Measurements from ENCODE around the gene LRBA. TPM values are rescaled to one million over a fixed set of nuclear protein-coding genes. Genes with fewer than 3 reads are reported as not detected.
A peak's percentile ranks its signal among the peaks of the same experiment; 100 is the strongest.

LRBA gene
- polyA plus RNA-seq, 3 donors from 2014 or later: 18.1 to 25.3 (median 19.6) TPM

DNA sequence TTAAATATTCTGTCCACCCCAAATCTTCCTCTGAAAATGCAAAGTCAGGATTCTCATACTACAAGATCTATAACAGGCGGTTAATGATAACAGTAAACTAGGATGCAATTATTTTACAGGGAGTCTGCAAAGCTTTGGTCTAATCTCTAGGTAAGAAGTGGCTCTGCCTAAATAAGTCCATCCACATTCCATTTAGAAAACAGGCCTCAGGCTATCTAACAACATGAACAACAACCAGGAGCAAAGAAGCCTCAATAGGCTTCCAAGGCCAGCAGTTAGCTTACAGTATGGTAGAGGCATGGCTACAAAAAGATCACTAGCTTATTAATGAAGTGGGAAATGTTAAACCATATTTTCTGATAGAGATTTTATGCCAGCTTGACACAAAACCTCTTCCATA lies 426.8 kb downstream of the LRBA start:
- Mint-ChIP-seq H3K9me3 (no peaks in the 10 kb centered on the region), H3K36me3 (peaks cover 17 to 37% (median 20%) of the 10 kb centered on the region in 3 donors), H3K27ac (no peak overlapping the region), H3K4me3 (no peak overlapping the region), H3K4me1 (no peaks in the 10 kb centered on the region), H3K27me3 (ENCODE audit: low read depth in 3 of 3) (peaks cover 0 to 2% (median 0%) of the 10 kb centered on the region in 3 donors)
- no peak for DNase-seq

DNA sequence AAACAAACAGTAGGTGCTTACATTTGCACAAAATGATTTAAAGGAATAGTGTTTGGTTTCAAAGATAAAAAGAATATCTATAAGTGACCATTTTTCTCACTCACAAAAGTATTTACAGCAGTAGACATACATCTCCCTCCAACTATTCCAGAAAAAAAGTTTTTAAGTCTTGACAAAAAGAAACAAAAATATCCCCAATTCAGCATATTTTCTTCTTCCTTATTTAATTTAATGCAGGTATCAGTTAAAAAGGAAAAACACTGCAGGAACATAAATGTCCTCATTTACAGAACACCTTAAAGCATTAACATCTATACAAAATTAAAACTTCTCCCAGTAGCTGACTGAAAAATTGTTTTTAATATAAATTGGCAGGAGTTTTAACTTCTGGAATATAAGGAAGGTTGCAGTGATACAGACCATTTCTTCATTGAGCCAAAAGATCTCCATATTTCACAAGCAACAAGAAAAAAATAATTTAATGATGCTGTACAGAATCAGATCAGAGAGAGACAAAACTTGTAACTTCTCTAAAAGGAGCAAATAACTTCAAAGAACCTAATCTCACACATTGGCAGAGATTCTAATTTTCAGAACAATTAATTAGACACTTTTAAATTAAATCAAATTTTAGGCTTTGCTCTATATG lies 428.8 kb downstream of the LRBA start:
- peaks cover 31 to 48% (median 34%) of the 10 kb centered on the region in 3 donors for H3K36me3 Mint-ChIP-seq
- H3K27me3 Mint-ChIP-seq (ENCODE audit: low read depth in 3 of 3): no peaks in the 10 kb centered on the region
- H3K27ac Mint-ChIP-seq: peak overlapping the region in 3 of 6 donors; percentile 10 to 46 (median 45)
- H3K9me3 Mint-ChIP-seq: no peaks in the 10 kb centered on the region
- no peak overlapping the region for H3K4me3 Mint-ChIP-seq
- H3K4me1 Mint-ChIP-seq: no peaks in the 10 kb centered on the region
- no peak for DNase-seq

DNA sequence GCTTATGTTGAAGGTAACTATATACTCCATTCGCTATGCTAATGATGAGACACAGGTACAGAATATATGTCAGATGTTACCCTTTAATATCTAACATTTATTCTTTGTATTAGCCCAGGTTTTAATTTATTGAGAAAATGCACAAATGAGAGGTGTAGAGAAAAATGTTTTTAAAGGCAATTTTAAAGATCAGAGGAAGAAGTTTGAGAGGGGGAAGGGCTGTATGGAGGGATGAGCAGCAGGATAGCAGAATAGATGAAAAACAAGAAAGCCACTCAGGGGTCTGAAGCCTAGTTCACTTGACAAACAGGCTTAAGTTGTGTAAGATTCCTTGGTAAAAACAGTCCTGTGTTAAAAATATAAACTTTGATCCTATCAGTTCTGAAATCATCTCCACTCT lies 429.5 kb downstream of the LRBA start:
- Mint-ChIP-seq H3K9me3 (no peaks in the 10 kb centered on the region), H3K36me3 (peaks cover 30 to 47% (median 35%) of the 10 kb centered on the region in 3 donors), H3K27ac (peak overlapping the region in 2 of 6 donors; percentile 44 to 75), H3K27me3 (ENCODE audit: low read depth in 3 of 3) (no peaks in the 10 kb centered on the region), H3K4me1 (no peaks in the 10 kb centered on the region), H3K4me3 (no peak overlapping the region)
- DNase-seq: no peak

DNA sequence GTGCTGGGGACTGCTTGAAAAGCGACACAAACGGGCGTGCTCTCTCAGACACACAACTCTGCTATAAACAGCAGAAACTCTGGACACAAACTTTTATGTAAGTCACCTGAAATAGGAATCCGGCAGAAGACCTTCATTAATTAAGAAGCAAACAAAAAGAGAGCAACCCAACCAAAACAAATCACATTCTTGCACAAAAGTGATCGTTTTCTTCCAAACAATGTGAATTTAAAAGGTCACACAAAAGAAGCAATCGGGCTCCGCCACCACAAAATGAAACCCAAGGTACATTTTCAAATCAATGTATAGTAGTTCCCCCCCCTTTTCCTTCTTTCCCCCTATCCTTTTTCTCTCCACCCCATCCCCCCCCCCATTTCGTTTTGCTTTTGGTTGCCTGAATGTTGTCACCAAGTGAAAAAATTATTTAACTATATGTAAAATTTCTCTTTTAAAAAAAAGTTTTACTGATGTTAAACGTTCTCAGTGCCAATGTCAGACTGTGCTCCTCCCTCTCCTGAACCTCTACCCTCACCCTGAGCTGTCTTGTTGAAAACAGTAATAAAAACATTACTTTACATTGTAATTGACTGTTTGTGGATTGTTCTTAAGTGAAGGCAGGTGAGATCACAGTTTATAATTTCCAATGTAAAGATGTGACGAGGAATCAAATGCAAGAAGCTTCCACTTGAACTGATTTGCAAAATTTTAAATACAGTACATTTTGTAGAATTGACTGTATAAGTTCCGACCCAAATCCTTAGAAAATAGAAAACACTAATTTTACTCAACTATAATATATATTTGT lies 430.8 kb downstream of the LRBA start:
- H3K4me3 Mint-ChIP-seq: no peak overlapping the region
- H3K9me3 Mint-ChIP-seq: no peaks in the 10 kb centered on the region
- H3K4me1 Mint-ChIP-seq: peaks cover 0 to under 1% of the 10 kb centered on the region in 2 donors
- H3K27me3 Mint-ChIP-seq (ENCODE audit: low read depth in 3 of 3): no peaks in the 10 kb centered on the region
- DNase-seq: no peak
- H3K36me3 Mint-ChIP-seq: peaks cover 30 to 48% (median 44%) of the 10 kb centered on the region in 3 donors
- no peak overlapping the region for H3K27ac Mint-ChIP-seq

DNA sequence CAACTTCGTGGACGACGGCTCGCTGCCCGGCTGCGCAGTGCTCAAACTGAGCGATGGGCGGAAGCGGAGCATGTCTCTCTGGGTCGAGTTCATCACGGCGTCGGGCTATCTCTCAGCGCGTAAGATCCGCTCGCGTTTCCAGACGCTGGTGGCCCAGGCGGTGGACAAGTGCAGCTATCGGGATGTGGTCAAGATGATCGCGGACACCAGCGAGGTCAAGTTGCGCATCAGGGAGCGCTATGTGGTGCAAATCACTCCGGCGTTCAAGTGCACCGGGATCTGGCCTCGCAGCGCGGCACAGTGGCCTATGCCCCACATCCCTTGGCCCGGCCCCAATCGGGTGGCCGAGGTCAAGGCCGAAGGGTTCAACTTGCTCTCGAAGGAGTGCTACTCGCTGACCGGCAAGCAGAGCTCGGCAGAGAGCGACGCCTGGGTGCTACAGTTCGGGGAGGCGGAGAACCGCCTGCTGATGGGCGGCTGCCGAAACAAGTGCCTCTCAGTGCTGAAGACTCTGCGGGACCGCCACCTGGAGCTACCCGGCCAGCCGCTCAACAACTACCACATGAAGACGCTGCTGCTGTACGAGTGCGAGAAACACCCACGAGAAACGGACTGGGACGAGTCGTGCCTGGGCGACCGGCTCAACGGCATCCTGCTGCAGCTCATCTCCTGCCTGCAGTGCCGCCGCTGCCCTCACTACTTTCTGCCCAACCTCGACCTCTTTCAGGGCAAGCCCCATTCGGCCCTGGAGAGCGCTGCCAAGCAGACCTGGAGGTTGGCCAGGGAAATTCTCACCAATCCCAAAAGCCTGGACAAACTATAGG lies 431.6 kb downstream of the LRBA start:
- Mint-ChIP-seq H3K27ac (no peak overlapping the region), H3K9me3 (no peaks in the 10 kb centered on the region), H3K27me3 (ENCODE audit: low read depth in 3 of 3) (no peaks in the 10 kb centered on the region), H3K4me3 (no peak overlapping the region), H3K4me1 (peaks cover 0 to 6% of the 10 kb centered on the region in 2 donors), H3K36me3 (peaks cover 38 to 50% (median 49%) of the 10 kb centered on the region in 3 donors)
- DNase-seq: no peak

DNA sequence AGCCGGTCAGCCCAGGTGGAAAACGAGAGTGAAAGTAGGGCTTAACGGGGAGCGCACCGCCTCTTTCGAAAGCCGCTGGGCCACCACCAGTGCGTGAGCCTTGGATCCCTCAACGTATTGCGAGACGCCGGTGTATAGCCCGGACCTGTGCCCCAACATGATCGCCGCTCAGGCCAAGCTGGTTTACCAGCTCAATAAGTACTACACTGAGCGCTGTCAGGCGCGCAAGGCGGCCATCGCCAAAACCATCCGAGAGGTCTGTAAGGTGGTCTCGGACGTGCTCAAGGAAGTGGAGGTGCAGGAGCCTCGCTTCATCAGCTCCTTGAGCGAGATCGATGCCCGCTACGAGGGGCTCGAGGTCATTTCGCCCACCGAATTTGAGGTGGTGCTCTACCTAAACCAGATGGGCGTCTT lies 432.2 kb downstream of the LRBA start:
- Mint-ChIP-seq H3K36me3 (peaks cover 33 to 49% (median 45%) of the 10 kb centered on the region in 3 donors), H3K27ac (no peak overlapping the region), H3K4me3 (no peak overlapping the region), H3K9me3 (no peaks in the 10 kb centered on the region), H3K4me1 (peaks cover 0 to 6% of the 10 kb centered on the region in 2 donors), H3K27me3 (ENCODE audit: low read depth in 3 of 3) (no peaks in the 10 kb centered on the region)
- no peak for DNase-seq

DNA sequence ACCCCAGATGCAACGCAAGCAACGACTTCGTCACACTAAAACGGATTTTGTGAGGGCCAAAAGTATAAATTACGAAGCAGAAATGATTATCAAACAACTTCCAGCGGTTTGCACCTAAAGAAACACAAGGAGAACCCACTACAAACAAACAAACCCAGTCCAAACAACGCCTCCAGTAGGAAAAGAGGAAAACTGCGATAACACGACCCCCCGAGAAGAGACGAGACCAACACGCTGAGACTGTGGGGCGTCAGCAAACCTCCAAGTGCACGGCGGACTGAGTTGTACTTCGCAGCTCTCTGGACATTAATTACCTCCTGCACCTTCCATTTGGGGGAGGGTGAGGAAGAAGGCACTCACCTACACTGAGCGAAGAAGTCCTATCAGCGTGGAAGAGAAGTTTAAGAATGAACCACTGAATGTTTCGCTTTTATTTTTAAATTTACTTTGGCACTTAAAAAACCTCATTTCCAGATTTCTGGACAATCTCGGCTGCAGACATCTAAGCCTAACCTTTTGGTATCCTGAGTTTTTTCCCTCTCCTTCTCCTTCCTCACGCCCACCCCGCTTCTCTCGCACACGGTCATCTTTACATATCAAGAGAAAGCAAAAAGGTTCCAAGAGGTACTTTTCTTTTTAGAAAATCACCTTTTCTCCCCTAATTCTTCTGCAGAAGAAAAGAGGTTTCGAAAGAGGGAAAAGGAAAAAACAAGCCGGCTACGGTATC lies 432.8 kb downstream of the LRBA start, which contains the start of gene MAB21L2:
TSS of gene MAB21L2 (plus strand) at position 6 of the 727 bp plus-strand sequence. CDS start 879 bp downstream, outside the sequence.
- H3K4me3 Mint-ChIP-seq: no peak within 1 kb of the TSS
- peaks cover 33 to 49% (median 41%) of the 10 kb centered on the region in 3 donors for H3K36me3 Mint-ChIP-seq
- DNase-seq: no peak
- peak within 1 kb of the TSS in 1 of 6 donors; percentile 10 for H3K27ac Mint-ChIP-seq
- no peaks in the 10 kb centered on the region for H3K27me3 Mint-ChIP-seq (ENCODE audit: low read depth in 3 of 3)
- no peaks in the 10 kb centered on the region for H3K9me3 Mint-ChIP-seq
- peaks cover 0 to 6% of the 10 kb centered on the region in 2 donors for H3K4me1 Mint-ChIP-seq

DNA sequence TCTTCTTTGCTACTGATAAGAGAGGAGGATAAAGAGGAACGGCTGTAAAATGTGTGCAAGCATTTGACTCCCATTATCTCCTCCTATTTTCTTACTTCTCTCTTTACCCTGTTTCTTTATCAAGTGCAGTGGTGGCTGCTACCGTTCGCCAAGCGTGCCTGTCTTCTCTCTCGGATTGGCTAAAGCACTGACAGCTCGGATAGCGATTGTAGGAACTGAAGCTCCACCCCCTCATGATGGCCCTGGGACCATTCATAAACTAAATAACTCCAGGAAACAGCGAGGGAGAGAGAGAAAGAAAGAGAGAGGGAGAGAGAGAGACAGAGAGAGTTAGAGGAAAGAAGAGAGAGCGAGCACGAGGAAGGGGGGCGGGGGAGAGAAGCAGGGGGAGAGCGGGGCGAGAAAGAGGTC lies 433.4 kb downstream of the LRBA start:
- Mint-ChIP-seq H3K4me1 (peaks cover 0 to 6% of the 10 kb centered on the region in 2 donors), H3K9me3 (no peaks in the 10 kb centered on the region), H3K27ac (no peak overlapping the region)

DNA sequence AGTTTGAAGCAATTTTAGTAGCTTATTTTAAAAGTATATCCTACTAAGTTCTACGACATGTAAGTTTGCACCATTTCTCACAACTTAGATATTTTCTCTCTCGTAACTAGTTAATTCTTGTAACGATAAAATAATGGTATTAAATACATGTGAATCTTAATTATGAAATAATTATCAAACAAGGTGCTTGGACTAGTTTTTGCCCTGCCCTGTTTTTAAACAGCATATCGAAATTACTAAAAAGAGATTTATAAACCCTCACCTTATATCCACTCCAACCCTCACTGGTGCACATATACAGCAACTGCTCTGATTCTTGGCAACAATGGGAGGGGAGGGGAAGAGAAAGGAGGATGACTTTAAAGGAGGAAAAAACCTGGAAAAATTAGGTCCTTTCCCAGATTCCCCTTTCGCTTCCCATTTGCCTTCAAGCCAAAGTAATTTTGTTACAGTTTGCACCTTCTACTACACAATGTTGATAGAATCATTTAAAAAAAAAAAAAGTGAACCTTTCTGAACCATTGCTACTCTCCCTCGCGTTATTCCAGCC lies 434.0 kb downstream of the LRBA start:
- Mint-ChIP-seq H3K4me3 (no peak overlapping the region), H3K27me3 (ENCODE audit: low read depth in 3 of 3) (no peaks in the 10 kb centered on the region), H3K36me3 (peaks cover 33 to 44% (median 40%) of the 10 kb centered on the region in 3 donors), H3K9me3 (no peaks in the 10 kb centered on the region), H3K27ac (peak overlapping the region in 1 of 6 donors; percentile 10), H3K4me1 (peaks cover 0 to 6% of the 10 kb centered on the region in 2 donors)
- DNase-seq: no peak

More for the DNA sequence above, 433.4 kb downstream of the LRBA start:
- H3K4me3 Mint-ChIP-seq: no peak overlapping the region
- DNase-seq: no peak
- no peaks in the 10 kb centered on the region for H3K27me3 Mint-ChIP-seq (ENCODE audit: low read depth in 3 of 3)
- peaks cover 33 to 49% (median 40%) of the 10 kb centered on the region in 3 donors for H3K36me3 Mint-ChIP-seq

DNA sequence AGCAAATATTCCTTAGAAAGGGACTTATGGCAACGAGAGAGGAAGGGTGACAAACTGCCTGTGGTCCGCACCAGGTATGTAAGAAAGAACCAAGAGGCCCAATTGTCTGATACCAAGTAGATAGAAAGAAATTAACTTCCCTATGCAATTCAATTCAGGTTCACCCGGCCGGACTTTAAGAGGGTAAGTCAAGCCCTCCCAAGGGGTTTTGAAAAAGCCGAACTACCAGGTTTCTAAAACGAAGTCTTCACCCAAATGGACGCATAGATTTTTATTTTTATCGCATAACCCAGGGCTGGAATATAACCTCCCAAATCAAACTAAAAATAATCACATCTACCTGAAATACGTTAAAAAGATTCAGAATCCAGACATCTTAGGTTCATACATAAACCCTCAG lies 434.8 kb downstream of the LRBA start:
- no peak for DNase-seq

DNA sequence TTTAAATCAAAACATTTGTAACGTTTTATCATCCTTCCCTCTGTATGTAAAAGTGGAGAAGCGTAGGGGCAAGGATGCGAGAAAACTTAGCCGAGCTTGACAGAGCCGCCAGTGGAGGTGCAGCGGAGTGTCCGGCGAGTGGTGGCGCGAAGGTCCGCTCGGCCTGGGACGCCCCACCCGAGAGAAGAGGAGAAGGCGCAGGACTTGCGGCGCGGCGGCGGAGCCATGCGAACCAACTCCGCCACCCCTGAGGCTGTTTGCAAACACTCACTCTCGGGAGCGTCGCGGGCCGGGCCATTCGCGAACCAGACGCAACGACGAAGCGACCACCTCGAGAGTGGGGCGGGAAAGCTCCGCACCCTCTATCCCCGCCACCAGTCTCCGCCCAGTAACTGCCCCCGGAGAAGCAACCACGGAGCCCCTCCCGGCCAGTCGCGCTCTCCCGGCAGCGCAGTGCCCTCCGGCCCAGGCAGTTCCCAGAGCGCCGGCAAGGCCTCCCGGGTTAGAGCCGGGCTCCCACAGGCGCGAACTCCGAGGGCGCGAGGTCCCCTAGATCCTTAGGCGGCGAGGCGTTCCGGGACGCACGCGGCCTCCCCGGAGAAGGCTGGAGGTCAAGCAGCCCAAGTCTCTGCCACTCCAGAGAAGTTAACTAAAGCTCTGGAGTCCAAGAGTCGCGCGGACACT lies 435.4 kb downstream of the LRBA start:
- peaks cover 2 to 13% of the 10 kb centered on the region in 2 donors for H3K4me1 Mint-ChIP-seq
- H3K4me3 Mint-ChIP-seq: no peak overlapping the region
- no peaks in the 10 kb centered on the region for H3K27me3 Mint-ChIP-seq (ENCODE audit: low read depth in 3 of 3)
- DNase-seq: no peak
- H3K36me3 Mint-ChIP-seq: peaks cover 33 to 39% (median 37%) of the 10 kb centered on the region in 3 donors
- no peak overlapping the region for H3K27ac Mint-ChIP-seq
- H3K9me3 Mint-ChIP-seq: no peaks in the 10 kb centered on the region

More for the DNA sequence above, 434.8 kb downstream of the LRBA start:
- peaks cover 33 to 39% (median 37%) of the 10 kb centered on the region in 3 donors for H3K36me3 Mint-ChIP-seq
- no peaks in the 10 kb centered on the region for H3K27me3 Mint-ChIP-seq (ENCODE audit: low read depth in 3 of 3)
- no peaks in the 10 kb centered on the region for H3K9me3 Mint-ChIP-seq
- no peak overlapping the region for H3K27ac Mint-ChIP-seq
- H3K4me1 Mint-ChIP-seq: peaks cover 0 to 7% of the 10 kb centered on the region in 2 donors
- no peak overlapping the region for H3K4me3 Mint-ChIP-seq

DNA sequence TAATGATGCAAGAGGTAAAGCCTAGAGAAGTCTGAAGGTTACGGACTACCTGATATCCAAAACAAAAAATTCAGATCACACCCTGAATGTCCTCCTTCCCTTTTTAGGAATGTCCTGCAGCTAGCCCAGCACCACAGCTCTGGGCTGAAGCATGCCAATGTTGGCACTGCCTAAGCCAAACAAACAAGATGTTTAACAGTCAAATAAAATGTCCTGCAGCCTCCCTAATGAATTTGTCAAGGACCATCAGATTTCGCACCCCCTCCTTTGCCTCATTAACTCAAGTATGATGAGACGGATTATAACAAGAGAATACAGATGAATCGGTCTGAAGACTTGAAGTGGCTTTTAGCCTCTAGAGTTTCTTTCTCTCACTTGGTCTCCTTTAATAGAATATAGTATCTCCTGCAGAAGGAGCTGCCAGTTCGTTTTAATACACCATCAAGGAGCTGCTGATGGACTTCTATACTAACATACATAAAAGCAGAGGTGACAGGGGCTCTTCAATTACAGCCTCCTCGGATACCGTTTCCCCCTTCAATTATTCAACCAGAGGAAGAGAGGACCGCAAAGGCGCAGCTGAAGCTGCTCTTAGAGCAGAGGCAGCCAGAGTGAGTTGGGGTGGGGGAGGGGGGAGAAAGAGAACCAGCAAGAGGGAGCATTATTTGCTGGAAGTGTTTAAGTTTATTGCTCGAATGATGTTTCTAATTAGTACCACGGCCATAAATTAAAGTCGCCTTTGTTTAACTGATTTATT lies 436.2 kb downstream of the LRBA start:
- Mint-ChIP-seq H3K27ac (no peak overlapping the region), H3K9me3 (no peaks in the 10 kb centered on the region), H3K27me3 (ENCODE audit: low read depth in 3 of 3) (no peaks in the 10 kb centered on the region), H3K4me3 (no peak overlapping the region), H3K36me3 (peaks cover 30 to 36% (median 35%) of the 10 kb centered on the region in 3 donors), H3K4me1 (peaks cover 2 to 20% of the 10 kb centered on the region in 2 donors)
- no peak for DNase-seq

Data from immature natural killer cell (primary cell).